Tibial artery (tissue), 4 donors: ENCODE data around the gene LPIN3.

Source experiments
- DNase-seq, 2 donors: peaks; one replicate each; pipeline ENCODE4 v3.0.0-alpha.2; 2019
- H3K27ac ChIP-seq, 2 donors: fragments of 200-600 bp; sonication (generic) in 1 of 2; 1 replicate in 1 of 2; 2 replicates in 1 of 2; pipeline ENCODE4 v1.5.1; 2018 to 2019; ENCODE audit warnings: mild to moderate bottlenecking in 1 of 2
- H3K27me3 ChIP-seq, 2 donors: fragments of 200-600 bp; sonication (generic) in 1 of 2; one replicate each; pipeline versions ENCODE4 v1.5.1 to v1.6.0; 2016 to 2019
- H3K36me3 ChIP-seq, 3 donors: fragments of 200-600 bp; sonication (generic) in 2 of 3; one replicate each; pipeline ENCODE4 v1.5.1; 2016 to 2019; ENCODE audit warnings: mild to moderate bottlenecking in 2 of 3
- H3K4me1 ChIP-seq, 4 donors: fragments of 200-600 bp; sonication (generic) in 2 of 4; 1 replicate in 3 of 4; 2 replicates in 1 of 4; pipeline ENCODE4 v1.5.1; 2016 to 2019
- H3K4me3 ChIP-seq, 2 donors: fragments of 200-600 bp; sonication (generic) in 1 of 2; 1 replicate in 1 of 2; 2 replicates in 1 of 2; pipeline ENCODE4 v1.5.1; 2018 to 2019; ENCODE audit warnings: mild to moderate bottlenecking in 2 of 2
- H3K9me3 ChIP-seq, 3 donors: fragments of 200-600 bp; sonication (generic) in 1 of 3; one replicate each; pipeline ENCODE4 v1.5.1; 2016 to 2019
- CTCF ChIP-seq, 2 experiments: fragments of 200-600 bp in 1 of 2; fragments of 450-650 bp in 1 of 2; IDR thresholded peaks; one replicate each; pipeline ENCODE4 v1.5.1; 2017 to 2019; ENCODE audit warnings: antibody characterized with exemption in 2 of 2, mild to moderate bottlenecking in 1 of 2, moderate library complexity in 1 of 2
- intact Hi-C: fragments of 100-400 bp; cut with DNase I; formaldehyde crosslinking; loops from one replicate; pipeline ENCODE4 v1.15.0; 2023; ENCODE audit warnings: low total_unique reads

Gene LPIN3

DNA sequence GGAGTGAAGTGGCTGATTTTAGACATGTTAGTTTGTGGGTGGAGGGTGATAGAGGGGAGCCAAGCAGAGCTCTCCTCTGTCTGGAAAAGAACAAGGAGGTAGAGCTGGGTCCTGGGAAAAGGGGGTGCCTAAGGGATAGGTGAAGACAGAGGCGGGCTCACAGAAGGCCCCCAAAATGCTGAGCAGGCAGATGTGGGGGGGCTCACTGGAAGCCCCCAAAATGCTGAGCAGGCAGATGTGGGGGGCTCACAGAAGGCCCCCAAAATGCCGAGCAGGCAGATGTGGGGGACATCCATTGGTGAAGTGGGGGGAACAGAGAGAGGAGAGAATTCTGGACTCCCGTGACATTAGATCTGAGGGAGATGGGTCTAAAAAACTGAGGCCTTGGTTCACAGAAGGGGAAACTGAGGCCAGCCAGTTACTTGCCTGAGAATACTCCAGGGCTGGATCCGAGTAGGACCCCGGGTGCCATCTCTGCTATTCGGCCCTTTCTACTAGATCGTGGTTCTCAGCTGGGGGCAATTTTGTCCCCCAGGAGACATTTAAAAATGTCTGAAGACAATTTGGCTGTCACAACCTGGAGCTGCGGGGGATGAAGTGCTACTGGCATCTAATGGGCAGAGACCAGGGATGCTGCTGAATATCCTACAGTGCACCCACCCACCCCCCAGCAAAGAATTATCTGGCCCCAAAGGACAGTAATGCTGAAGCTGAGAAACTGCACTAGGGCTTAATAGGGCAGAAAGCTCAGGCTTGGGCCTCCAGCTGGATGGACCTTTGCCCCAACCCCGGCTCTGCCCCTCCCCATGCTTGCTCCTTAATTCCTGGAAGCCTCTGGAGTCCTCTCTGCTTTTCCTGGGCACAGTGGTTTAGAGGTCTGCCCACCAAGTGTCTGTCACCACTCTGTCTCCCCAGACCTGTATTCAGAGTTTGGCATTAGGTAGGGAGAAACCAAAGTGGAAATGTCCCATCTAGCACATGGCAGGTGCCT lies 2.1 kb downstream of the LPIN3 start:
- TF ChIP-seq CTCF (IDR thresholded peaks at IDR 0.05): no peak
- intact Hi-C loops: no loop called here
- Histone ChIP-seq H3K27ac (no peak overlapping the region), H3K9me3 (no peaks in the 10 kb centered on the region), H3K27me3 (no peaks in the 10 kb centered on the region), H3K4me3 (no peak overlapping the region), H3K4me1 (peaks cover 0 to 45% (median 25%) of the 10 kb centered on the region in 4 donors), H3K36me3 (peaks cover 4 to 25% (median 13%) of the 10 kb centered on the region in 3 donors)
- no peak for DNase-seq

DNA sequence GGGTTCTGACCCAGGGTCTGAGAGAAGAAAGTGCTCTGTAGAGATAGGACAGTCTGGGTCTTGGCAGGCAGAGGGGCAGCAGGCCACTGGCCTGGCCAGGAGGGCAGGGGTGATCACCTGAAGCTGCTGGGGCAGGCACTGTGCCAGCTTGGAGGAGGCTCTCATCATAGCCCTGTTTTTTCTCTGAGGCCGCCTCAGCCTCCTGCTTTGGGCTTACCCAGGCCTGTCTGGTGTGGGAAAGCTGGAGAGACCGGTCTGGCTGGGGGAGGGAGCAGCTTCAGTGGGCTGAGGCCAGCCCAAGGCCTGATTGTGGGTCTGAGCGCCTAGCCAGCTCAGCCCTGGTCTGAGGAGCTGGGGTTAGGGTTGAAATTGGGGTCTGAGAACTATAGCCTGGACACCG lies 3.9 kb downstream of the LPIN3 start:
- peaks cover 4 to 41% (median 20%) of the 10 kb centered on the region in 3 donors for H3K36me3 ChIP-seq
- no peaks in the 10 kb centered on the region for H3K27me3 ChIP-seq
- peaks cover 0 to 43% (median 24%) of the 10 kb centered on the region in 4 donors for H3K4me1 ChIP-seq
- intact Hi-C loops: no loop called here
- H3K27ac ChIP-seq: no peak overlapping the region
- DNase-seq: no peak
- no peak for TF ChIP-seq CTCF (IDR thresholded peaks at IDR 0.05)
- no peaks in the 10 kb centered on the region for H3K9me3 ChIP-seq
- no peak overlapping the region for H3K4me3 ChIP-seq

GRCh38 chr20:41344938-41345728 lies 4.5 kb downstream of the LPIN3 start:
- no peak for TF ChIP-seq CTCF (IDR thresholded peaks at IDR 0.05)
- Histone ChIP-seq H3K27ac (no peak overlapping the region), H3K27me3 (no peaks in the 10 kb centered on the region), H3K36me3 (peaks cover 10 to 47% (median 25%) of the 10 kb centered on the region in 3 donors), H3K9me3 (no peaks in the 10 kb centered on the region), H3K4me1 (peaks cover 0 to 36% (median 18%) of the 10 kb centered on the region in 4 donors), H3K4me3 (no peak overlapping the region)
- intact Hi-C loops: no loop called here
- no peak for DNase-seq

GRCh38 chr20:41345729-41346067 lies 5.1 kb downstream of the LPIN3 start:
- TF ChIP-seq CTCF (IDR thresholded peaks at IDR 0.05): no peak
- Histone ChIP-seq H3K27me3 (no peaks in the 10 kb centered on the region), H3K27ac (no peak overlapping the region), H3K9me3 (no peaks in the 10 kb centered on the region), H3K4me1 (peaks cover 0 to 34% (median 14%) of the 10 kb centered on the region in 4 donors), H3K4me3 (no peak overlapping the region), H3K36me3 (peaks cover 10 to 53% (median 29%) of the 10 kb centered on the region in 3 donors)
- DNase-seq: no peak
- intact Hi-C loops: no loop called here

DNA sequence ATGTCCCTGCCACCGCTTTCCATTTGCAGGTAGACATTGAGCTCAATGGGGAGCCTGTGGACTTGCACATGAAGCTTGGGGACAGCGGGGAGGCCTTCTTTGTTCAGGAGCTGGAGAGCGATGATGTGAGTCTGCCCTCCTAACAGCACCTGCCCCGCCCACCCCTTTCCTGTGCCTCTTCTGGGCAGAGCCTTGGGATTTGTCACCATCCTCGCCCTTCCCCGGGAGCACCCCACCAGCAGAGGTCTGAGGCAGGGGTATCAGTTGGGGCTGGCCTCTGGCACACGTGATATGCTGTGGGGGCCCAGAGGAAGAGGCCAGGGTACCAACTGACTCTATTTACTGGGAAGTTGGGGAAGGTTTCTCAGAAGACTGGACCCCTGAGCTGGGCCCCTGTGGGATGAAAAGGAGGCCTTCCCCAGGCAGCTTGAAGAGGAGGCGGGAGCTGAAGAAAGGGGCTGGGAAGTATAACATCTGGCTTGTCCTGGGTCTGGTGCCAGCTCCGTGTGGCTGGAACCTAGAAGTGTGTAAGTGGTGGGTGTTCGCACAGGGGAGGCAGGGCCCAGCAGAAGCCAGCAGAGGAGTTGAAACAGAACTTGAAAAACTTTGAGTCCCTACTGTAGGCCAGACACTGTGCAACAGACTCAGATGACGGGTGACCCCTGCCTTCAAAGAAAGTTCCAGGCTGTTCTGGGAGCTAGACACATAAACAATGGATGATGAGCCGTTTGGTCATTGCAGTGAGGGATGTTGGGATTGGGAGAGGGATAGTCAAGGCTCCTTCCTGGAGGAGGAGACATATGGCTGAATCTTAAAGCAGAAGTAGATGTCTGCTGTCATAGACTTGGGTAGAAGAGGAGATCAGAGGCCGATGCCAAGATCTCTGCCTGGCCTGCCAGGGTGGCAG lies 7.2 kb downstream of the LPIN3 start:
- DNase-seq: no peak

More for the DNA sequence above, 7.2 kb downstream of the LPIN3 start:
- peaks cover 10 to 74% (median 38%) of the 10 kb centered on the region in 3 donors for H3K36me3 ChIP-seq
- no peaks in the 10 kb centered on the region for H3K9me3 ChIP-seq
- H3K27ac ChIP-seq: no peak overlapping the region
- H3K4me3 ChIP-seq: no peak overlapping the region
- intact Hi-C loops: no loop called here
- peaks cover 0 to 13% (median under 1%) of the 10 kb centered on the region in 4 donors for H3K4me1 ChIP-seq
- H3K27me3 ChIP-seq: no peaks in the 10 kb centered on the region
- TF ChIP-seq CTCF (IDR thresholded peaks at IDR 0.05): no peak
